Mesenteric fat pad (tissue), 1 donor: Measurements from ENCODE around the gene ZBTB43. TPM values are rescaled to one million over a fixed set of nuclear protein-coding genes. Genes with fewer than 3 reads are reported as not detected.

Experiments used
- DNase-seq: peaks from one replicate; pipeline ENCODE4 v3.0.0-alpha.2; 2020; ENCODE audit warnings: low spot score
- total RNA-seq: library from RNA; stranded (reverse); fragmentation: NEBNext Ultra II Directional; extraction: Animal tissue kit (Norgen Biotek cat#: 25700); gene quantifications from one replicate; pipeline ENCODE4 v1.2.1, GENCODE V29; 2021
- donor health status: DM: yes; HTN: yes; CAD: no.

ZBTB43 gene
- total RNA-seq, 1 donor from 2014 or later: 20.9 TPM

DNA sequence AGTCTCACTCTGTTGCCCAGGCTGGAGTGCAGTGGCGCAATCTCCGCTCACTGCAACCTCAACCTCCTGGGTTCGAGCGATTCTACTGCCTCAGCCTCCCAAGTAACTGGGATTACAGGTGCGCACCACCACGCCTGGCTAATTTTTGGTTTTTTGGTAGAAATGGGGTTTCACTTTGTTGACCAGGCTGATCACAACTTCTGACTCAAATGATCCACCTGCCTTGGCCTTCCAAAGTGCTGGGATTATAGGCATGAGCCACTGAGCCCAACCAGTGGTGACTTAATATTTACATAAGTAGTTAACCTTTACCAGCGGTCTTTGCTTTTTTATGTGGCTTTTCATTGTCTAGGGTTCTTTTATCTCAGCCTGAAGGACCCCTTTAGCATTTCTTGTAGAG is 19.2 kb downstream of the ZBTB43 start:
- DNase-seq: peak; percentile 30

DNA sequence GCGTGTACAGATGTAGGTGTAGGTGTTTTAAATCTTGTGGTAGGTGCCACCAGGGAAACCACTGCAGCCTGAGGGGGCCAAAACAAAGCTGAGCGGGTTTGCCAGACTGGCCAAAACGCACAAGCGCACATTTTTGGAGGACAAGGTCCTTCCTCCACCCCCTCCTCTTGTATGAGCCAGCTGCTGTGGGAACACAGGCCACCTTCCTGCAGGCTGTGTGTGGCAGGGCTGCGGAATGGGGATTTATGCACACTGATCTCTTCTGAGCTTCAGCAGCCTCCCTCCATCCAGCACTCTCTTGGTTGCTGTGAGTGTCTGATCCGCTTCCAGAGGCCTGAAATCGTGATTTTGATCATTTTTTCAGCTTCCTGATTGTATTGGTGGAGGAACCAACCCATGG is 22.4 kb downstream of the ZBTB43 start:
- no peak for DNase-seq

DNA sequence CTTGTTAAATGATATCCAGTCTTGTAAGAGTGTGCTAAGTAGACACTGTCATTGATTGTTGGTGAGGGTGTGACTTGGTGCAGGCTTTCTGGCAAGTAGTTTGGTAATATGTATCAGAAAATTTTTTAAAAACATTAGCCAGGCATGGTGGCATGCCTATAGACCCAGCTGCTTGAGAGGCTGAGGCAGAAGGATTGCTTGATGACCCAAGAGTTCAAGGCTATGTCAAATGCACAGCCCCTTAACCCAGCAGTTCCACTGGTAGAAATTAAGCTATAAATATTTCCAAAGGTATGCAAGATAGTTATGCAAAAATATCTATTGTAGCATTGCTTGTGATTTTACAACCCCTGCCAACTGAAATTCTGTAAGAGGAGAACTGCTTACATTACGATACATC is 24.2 kb downstream of the ZBTB43 start:
- DNase-seq: no peak

DNA sequence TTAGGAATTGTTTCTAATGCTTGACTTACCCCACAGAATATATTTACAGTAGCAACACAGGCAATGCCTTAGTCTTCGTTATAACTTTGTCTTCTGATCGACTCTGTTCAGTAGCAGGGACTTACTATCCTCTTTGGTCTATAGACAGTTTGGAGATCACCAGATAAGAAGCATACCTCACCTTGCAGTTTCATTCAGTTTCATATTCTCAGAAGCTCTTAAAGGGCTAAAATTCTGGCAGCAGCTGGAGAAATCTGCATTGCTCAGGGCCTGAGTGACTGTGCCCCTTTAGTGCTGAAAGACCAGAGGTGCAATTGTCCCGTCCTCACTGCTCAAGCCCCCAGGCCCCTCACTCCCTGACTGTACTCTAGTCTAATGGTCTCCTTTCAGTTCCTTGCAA is 26.0 kb downstream of the ZBTB43 start:
- DNase-seq: no peak

DNA sequence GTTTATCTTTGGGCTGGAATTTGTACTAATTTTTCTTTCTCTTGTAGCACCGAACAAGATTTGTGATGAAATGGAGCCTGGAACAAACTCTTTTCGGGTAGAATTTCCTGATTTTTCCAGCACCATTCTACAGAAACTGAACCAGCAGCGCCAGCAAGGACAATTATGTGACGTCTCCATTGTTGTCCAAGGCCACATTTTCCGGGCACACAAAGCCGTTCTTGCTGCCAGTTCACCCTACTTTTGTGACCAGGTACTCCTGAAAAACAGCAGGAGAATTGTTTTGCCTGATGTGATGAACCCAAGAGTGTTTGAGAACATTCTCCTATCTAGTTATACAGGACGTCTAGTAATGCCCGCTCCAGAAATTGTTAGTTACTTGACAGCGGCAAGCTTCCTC is 27.6 kb downstream of the ZBTB43 start:
- DNase-seq: no peak

DNA sequence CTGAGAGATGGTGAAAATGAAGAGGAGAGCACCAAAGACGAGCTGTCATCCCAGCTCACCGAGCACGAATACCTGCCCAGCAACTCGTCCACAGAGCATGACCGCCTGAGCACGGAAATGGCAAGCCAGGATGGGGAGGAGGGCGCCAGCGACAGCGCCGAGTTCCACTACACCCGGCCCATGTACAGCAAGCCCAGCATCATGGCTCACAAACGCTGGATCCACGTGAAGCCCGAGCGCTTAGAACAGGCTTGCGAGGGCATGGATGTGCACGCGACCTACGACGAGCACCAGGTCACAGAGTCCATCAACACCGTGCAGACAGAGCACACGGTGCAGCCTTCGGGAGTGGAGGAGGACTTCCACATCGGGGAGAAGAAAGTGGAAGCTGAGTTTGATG is 28.2 kb downstream of the ZBTB43 start:
- no peak for DNase-seq

DNA sequence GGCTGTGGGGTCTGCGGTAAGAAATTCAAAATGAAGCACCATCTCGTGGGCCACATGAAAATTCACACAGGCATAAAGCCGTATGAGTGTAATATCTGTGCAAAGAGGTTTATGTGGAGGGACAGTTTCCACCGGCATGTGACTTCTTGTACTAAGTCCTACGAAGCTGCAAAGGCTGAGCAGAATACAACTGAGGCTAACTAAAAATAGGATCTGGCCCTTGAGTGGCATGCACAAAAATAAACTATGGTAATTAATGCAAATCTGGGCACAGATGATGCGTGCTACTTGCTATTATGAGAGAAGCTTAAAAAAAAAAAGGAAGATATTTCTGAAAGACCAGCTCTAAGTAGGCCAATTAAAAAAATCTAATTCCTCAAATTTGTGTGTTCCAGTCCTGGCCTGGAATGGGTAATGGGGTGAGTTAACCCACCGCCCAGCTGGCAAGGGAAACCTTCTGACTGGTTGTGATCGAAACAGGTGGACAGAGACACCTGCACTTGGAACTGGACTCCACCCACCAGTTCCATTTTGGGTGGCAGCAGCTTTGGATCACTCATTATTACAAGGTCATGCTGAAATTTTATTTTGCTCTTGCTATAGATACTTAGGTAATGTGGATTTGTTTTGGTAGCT is 29.0 kb downstream of the ZBTB43 start:
- DNase-seq: no peak

DNA sequence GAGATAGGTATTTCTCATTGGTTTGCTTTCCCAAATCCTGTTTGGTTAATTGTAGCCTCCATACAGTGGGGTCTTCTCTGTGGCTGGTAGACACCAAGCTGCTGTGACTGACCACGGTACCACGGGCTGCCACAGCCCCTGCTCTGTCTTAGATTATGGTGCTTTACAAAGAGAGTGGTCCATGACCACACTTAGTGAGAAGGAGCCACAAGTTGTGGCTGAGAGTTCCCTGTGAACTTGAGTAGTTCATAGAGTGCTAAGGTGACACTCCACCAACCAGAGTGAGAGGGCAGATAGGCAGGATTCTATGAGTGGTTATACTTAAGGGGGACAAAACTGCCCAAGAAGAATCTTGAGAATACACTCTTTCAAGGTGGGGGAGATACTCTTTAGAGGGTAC is 29.8 kb downstream of the ZBTB43 start:
- DNase-seq: no peak

DNA sequence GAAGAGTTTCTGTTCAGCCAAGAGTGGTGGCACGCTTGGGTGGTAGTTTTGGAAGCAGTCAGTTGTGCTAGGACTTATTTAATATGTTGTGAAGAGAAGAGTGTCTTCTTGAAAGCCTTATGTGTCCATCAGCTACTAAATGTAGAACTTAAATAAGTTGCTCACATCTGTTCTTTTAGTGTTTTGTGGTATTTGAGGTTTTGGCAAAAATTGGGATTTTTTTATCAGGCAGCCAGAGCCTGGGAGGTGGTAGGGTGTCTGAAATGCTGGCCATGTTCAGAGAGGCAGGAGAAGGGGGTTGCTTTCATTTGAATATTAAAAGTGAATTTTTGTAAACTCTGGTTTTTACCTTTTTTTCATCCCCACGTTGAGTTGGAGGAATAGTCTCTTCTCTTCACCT is 31.4 kb downstream of the ZBTB43 start:
- no peak for DNase-seq

DNA sequence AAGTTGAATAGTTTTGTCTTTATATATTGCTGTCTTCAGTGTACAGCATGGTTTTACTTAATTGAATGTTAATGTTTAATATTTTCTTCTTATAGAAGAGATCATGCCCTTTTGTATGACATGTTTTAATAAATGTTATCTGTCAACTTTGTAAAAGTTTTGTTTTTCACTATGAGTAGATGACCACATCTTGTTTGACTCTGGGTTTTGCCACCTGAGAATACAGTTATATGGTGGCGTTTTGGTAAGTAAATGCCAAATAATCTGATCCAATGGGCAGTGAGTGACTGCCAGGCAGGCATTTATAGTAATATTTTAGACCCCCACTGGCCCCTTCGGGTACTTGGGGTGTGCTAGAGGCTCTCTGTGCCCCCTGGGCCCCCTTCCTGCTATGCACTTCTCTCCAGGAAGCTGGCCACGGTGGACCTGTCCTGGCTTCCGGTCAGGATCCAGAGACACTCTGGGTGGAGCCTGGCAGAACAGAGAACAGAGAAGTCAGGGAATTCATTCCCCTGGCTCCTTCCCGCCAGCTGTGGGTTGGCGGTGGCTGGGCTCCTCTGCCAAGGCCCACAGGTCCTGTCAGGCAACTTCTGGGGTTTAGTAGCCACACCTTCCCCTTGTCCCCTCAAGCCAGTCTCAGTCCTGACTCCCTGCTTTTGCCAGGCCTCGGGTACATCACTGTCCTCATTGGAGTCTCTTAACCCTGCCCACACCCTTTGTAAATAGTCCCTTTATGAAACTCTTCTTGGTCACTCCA is 33.4 kb downstream of the ZBTB43 start:
- no peak for DNase-seq

DNA sequence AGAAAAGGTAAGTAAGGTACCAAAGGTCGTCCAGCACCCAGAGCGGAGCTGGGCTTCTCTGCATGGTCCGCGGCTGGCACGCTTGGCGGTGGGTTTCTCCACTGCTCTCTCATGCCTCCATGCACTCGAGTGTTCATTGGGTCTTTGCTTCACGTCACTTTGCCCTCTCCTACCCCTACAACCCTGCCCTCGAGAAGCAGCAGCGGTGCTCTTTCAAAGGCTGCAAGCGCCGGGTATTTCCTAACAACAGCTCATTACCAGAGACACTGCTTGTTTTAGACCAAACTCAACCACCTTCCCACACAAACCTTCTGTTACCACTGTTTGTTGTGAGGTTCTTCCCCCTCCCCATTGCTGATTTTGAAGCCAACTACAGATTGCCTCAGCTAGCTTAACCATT is 34.1 kb downstream of the ZBTB43 start:
- no peak for DNase-seq

DNA sequence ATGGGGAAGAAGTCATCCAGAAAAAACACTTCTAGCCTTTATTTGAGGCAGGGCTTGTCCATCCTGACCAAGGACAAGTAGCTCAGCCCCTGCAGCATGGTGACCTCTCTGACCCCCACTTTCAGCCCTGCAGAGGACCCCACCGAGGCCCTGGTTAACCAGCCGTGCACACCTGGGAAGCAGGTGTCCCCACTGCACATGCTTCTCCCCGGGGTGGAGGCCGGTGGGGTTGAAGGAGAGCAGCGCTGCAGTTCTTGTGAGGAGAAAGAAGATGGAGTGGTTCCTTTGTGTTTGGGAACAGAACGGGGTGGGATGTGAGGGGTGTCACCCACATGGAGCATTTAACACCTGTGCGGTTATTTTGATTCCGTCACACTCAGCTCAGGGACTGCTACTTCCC is 34.5 kb downstream of the ZBTB43 start:
- DNase-seq: no peak

DNA sequence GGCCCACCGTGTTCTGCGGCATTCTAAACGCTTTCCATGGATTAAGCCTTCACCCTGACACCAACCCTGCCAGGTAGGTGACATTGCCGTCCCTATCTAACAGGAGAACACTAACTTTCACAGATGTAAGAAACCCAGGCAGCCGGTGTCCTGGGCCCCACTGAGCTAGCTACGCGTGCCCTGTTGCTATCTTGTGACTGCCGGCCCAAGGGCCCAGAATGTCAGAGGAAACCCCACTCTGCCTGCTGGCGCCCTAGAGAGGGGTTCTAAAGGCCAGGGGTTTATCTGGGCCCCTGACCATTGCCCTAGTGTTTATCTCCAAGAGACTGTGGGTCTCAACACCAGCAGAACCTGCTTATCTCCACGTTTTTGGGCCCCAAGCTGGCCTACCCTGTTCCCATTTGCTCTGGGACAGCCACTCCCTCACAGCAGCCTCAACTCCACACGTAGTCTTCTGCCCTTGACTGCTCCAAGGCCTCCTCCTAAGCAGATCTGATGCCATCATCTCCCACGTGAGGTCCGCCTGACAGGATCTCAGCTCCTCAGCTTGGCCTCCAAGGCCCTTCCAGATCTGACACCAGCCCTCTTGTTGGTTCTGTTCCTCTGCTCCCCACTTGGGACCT is 37.5 kb downstream of the ZBTB43 start:
- DNase-seq: no peak

DNA sequence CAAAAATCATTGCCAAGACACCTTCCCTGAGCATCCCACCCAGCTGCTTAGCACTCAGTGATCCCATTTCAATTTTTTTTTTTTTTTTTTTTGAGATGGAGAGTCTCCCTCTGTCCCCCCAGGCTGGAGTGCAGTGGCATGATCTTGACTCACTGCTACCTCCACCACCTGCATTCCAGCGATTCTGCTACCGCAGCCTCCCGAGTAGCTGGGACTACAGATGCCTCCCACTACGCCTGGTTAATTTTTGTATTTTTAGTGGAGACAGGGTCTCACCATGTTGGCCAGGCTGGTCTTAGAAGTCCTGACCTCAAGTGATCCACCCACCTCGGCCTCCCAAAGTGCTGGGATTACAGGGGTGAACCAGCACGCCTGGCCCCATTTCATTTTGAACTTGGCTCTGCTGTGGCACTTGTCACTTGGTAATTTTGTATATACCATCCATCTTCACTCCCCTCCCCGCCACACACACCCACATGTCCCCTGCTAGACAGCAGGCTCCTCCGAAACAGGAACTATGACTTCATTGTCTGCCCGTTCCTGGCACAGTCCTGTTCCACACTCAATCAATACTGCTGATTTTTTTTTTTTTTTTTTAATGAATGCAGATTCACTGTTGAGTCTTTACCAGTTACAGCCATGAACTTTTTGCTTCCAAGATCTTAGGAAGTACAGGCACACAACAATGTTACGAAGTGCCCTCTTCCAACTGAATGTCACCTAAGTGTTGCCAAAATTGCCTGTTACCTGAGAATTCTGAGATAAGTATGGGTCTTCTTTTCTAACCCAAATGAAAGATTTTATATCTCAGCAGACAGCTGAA is 38.3 kb downstream of the ZBTB43 start:
- no peak for DNase-seq

DNA sequence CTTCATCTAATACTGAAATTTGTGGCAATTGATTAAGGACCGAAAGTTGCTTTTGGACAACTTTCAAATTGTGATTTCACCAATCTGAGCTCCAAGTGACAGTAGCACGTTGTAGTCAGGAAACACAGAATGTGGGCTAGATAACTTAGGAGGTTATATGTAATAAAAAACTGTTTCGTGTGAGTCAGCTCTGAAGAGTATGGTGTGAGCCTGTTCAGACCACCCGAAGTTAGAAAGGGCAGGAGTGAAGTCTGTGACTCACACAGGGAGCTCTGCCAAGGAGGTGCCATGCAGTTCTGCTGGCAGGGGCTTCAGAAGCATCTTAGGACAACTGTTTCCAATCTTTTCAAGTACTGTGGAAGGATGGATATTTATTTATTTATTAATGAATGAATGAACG is 39.2 kb downstream of the ZBTB43 start:
- DNase-seq: no peak

DNA sequence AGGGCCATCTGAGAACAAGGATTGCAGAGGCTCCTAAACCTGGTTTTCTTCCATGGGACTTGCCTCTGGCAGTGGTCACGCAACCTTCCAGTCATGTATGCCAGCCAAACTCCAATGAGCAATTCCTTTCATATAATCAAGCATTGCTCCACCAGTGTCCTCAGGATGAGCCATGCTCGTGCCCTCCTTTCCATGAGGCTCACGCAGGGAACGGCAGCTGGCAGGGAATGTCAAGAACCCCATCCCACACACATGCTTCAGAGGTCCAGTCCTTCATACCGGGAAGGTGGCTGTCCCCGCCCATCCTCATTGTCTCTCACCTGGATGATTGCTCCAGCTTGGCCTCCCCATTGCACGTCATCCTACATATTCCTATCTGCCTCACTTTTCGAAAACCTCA is 42.2 kb downstream of the ZBTB43 start:
- DNase-seq: no peak

DNA sequence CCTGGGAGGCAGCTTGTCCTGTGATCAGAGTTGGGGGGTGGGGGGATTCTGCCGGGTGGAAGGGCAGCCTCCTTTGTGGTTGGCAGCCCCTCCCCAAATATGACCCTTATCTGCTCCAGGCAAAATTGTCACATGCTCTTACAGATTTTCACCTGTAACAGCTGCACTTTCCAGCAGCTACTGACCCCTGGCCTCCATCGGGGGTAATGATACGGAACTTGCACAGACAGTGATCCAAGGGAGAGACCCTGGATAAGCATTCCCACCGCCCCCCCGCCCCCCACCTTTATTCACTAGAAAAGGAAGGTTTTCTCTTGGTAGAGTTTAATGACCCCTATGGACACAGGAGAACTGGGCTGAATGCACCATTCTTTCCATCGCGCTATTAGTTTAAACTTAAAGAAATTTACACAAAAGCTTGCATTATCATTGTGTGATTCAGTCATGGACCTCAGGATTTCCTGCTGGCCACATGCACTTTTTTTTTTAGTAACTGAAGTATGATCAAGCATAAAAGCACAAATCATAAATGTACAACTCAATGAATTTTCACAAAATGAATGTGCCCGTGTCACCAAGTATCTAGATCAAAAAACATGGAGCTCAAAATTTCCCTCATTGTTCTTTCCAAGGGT is 44.9 kb downstream of the ZBTB43 start:
- no peak for DNase-seq

DNA sequence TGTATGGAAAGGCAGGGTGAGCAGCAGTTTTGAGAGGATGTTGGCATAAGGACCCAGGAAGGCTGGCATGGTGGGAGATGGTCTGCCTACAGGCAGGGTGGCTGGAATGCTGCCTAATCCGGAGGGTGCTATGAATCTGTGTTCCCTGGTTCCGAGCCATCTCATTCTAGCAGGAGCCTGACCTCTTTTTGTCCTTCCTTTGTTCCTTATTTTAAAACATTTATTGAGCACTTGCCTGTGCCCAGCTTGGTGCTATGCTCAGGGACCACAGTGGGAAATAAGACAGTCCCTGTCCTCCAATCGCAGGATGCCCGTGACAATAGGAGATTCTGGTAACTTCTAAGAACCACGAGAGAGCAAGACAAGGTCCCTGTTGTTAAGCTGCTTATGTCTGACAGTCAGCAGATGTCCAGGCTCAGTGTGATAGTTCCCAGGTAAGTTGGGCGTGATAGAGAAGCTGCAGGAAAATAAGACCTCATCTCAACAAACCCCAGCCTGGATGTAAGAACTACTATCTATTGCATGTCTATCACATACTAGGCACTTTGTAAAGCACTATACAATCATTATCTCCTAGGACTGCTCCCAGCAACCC is 46.5 kb downstream of the ZBTB43 start:
- no peak for DNase-seq

DNA sequence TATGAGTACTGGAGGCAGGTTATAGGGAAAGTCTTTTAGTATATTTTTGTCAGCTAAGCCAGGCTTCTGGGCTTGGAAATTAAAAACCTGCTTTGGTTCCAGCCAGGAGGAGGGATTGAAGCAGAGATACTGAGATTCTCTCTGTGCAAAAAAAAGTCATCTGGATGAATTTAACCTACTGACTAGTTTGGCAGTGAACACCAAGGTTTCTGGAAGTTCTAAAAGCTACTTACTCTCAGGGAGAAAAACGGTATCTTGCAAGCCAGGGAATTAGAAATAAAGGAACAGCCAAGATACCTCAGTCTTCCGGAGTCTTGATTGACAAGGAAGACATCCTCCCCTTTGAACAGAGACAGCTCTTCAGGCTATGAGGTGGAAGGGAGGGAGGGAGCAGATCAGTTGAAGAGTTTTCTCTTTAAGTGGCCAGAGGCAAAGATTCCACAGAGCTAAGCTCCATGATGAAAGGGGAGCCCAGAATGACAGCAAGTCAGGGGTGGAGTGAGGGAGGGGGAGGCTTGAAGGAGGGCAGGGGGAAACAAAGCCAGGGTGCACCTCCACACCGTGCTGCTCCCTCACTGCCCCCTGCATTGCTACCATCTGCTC is 47.3 kb downstream of the ZBTB43 start:
- DNase-seq: no peak

DNA sequence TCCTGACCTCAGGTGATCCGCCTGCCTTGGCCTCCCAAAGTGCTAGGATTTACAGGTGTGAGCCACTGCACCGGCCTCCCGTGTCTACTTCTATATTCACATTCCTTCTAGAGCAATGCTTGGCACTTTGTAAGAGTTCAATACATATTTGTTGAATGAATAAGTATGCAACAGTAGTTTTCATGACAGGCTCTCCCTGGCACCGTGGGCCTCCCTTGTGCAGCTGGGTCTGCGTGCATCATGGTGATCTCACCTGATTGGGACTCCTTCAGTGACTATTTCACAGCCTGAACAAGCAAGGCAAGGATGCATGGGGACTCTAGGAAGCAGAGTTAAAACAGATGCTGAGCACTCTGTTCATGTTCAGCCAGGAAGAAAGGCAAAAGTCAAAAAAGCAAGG is 48.8 kb downstream of the ZBTB43 start:
- DNase-seq: no peak

DNA sequence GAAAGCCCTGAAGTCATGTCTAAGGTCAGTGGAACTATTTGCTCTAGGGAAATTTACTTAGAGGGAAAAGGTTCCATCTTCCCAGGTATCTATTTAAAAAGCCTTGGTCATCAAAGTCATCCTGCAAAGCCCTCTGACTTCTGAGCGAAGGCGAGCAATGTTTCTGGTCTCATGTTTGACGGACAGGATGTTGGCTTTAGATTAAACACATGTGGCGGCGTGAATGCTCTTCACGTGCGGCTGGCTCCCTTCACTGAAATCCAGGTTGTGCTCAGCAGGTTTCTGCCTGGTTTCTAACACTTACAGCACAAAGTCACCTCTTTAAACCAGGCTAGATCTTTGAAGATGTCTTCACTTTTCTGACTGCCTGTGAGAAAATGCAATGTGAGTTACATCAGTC is 49.9 kb downstream of the ZBTB43 start:
- no peak for DNase-seq
